ENCODE measurements around the gene PLPP2. TPM values are rescaled to one million over a fixed set of nuclear protein-coding genes. Genes with fewer than 3 reads are reported as not detected.
"Not testable (repeated sequence)": the region's sequence is repeated elsewhere in the genome, so short reads cannot be mapped to it uniquely, and the experiment has no call there.

The PLPP2 gene
- total RNA-seq, 1 donor from 2014 or later, result 0.62 TPM

DNA sequence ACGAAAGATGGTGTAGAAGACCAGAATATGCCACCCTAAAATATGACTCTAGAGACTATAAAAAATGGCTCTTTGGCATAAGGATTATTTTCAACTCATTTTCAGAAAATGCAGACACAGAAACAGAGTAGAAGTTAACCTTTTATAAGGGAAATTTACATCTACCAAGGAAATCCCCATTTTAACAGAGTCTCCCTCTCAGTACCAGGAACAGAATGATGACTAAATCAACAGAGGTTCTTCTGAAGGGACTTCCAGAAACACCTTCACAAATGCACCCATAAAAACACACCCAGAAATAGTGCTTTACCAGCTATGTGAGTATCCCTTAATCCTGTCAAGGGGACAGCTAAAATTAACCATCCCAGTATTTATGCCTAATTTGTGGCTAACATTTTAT is 29.1 kb downstream of the PLPP2 start:
- no peak for DNase-seq

DNA sequence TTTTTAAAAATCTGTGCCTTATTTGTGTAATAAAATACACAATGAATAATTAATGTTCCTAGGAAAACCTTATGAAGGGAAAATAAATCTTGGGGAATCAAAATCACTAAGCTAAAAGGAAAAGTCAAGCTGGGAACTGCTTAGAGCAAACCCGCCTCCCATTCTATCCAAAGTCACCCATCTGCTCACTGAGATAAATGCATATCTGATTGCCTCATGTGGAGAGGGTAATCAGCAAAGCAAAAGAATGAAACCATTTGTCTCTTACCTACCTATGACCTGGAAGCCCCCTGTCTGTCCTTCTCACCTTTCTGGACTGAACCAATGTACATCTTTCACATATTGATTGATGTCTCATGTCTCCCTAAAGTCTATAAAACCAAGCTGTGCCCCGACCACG is 34.4 kb downstream of the PLPP2 start:
- DNase-seq, result not testable (repeated sequence)

DNA sequence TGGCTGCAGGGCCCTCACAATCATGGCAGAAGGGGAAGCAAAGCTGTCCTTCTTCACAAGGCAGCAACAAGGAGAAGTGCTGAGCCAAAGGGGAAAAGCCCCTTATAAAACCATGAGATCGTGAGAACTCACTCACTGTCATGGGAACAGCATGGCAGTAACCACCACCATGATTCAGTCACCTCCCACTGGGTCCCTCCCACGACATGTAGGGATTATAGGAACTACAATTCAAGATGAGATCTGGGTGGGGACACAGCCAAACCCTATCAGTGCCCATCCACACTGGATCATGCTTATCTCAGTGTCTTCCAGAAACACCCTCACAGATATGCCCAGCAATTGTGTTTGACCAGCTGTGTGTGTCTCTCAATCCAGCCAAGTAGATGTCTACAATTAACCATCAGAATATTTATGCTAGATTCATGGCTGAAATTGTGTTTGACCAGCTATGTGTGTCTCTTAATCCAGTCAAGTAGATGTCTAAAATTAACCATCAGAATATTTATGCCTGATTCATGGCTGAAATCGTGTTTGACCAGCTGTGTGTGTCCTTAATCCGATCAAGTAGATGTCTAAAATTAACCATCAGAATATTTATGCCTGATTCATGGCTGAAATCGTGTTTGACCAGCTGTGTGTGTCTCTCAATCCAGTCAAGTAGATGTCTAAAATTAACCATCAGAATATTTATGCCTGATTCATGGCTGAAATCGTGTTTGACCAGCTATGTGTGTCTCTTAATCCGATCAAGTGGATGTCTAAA is 38.6 kb downstream of the PLPP2 start:
- DNase-seq, result not testable (repeated sequence)

DNA sequence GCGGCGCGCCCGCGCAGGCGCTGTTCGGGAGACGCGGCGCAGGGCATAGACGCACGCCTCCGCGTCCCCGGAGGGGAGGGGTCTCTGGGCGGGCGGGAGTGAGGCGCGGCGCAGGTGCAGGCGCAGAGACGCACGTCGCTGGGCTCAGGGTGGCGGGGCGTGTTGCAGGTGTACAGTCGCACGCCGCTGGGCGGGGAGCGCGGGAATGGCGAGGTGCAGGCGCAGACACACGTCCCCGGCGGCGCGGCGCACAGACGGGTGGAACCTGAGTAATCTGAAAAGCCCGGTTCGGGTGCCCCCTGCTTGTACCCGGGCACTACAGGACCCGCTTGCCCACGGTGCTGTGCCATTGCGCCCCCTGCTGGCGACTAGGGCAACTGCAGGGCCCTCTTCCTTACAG is 44.7 kb downstream of the PLPP2 start:
- no peak for DNase-seq

DNA sequence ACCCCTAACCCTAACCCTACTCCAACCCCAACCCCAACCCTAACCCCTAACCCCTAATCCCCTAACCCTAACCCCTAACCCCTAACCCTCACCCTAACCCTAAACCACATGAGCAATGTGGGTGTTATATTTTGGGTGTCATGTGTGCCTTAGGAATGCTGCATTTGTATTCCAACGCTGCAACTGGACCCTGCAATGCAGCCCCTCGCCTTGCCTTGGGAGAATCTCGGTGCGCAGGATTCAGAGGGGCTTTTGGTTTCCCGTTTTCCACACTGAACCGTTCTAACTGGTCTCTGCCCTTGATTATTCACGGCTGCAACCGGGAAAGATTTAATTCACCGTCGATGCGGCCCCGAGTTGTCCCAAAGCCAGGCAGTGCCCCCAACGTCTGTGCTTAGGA is 45.3 kb downstream of the PLPP2 start:
- DNase-seq, result not testable (repeated sequence)

DNA sequence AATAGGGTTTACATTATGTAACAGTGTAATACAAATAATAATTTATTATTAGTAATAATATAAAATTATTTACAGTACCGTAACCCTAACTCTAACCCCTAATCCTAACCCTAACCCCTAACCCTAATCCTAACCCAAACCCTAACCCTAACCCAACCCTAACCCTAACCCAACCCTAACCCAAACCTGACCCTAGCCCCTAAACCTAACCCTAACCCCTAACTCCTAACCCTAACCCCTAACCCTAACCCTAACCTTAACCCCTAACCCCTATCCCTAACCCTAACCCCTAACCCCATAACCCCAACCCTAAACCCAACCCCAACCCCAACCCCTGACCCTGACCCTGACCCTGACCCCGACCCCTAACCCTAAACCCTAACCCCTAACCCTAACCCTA is 45.7 kb downstream of the PLPP2 start:
- no peak for DNase-seq

Other genes starting within 250 kb of the PLPP2 start
- gene OR4F17, start 184.3 kb downstream of the PLPP2 start, total RNA-seq, result not detected
- gene MIER2, start 53.4 kb upstream of the PLPP2 start, total RNA-seq, result 5.3 TPM
- 16.1 TPM for gene C2CD4C, start 117.7 kb upstream of the PLPP2 start, total RNA-seq
- 13.9 TPM for gene SHC2, start 169.6 kb upstream of the PLPP2 start, total RNA-seq
- gene MADCAM1, start 205.1 kb upstream of the PLPP2 start, total RNA-seq, result 0.16 TPM
- 15.6 TPM for gene TPGS1, start 216.1 kb upstream of the PLPP2 start, total RNA-seq
- 46.2 TPM for gene CDC34, start 240.4 kb upstream of the PLPP2 start, total RNA-seq

Data from occipital lobe (tissue), 2 donors.